Activated CD4-positive, alpha-beta T cell treated with anti-CD3 and anti-CD28 coated beads, Interleukin-2, amount 50 U/mL, for 4 hours (primary cell): ENCODE data around the gene HECW1.
"Not testable (repeated sequence)": the region's sequence is repeated elsewhere in the genome, so short reads cannot be mapped to it uniquely, and the experiment has no call there.

Experiments
- DNase-seq, 2 experiments: peaks; one replicate each; pipeline ENCODE4 v3.0.0-alpha.2; 2020

HECW1 gene

DNA sequence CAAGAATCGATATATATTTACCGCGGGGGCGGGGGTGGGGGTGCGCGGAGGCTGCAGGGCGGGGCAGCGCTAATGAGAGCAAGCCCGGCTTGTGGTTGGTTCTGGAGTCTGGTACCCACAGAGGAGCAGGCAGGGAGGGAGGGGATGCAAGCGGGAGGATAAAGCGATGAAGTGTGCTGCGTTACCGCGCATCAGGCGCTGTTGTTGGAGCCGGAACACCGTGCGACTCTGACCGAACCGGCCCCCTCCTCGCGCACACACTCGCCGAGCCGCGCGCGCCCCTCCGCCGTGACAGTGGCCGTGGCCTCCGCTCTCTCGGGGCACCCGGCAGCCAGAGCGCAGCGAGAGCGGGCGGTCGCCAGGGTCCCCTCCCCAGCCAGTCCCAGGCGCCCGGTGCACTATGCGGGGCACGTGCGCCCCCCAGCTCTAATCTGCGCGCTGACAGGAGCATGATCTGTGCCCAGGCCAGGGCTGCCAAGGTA, at the start of gene HECW1:
Gene HECW1 (plus strand): TSS at position 189 of the 482 bp plus-strand sequence. CDS start 131,259 bp downstream, outside the sequence.
- no peak for DNase-seq

- no peak for DNase-seq
These were observed 40.8 kb upstream of the HECW1 start for GRCh38 chr7:43071604-43072003.

GRCh38 chr7:43072530-43072929, 39.9 kb upstream of the HECW1 start:
- DNase-seq = no peak

DNA sequence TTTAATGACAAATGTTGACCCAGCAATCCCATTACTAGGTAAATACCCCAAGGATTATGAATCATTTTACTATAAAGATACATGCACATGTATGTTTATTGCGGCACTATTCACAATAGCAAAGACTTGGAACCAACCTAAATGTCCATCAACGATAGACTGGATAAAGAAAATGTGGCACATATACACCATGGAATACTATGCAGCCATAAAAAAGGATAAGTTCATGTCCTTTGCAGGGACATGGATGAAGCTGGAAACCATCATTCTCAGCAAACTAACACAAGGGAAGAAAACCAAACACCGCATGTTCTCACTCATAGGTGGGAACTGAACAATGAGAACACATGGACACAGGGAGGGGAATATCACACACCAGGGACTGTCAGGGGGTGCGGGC, 38.6 kb upstream of the HECW1 start:
- not testable (repeated sequence) for DNase-seq

DNA sequence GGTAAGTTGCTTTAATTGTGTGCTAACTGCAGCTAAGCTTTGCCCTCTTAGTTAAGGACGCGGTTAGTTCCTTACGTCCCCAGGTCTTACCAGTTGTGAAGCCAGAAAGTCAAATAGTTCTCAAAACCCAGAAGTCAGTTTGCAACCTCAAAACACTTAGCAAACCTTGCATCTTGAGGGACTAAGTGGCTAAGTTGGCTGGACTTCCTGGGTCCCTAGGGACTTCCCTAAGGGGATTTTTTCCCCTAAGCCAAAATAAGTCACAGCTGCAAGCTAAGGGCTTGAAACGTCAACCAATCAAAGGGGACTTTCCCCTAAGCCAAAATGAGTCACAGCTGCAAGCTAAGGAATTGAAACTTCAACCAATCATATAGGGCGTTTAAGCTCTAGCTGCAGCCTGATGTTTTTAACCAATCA, 36.2 kb upstream of the HECW1 start:
- no peak for DNase-seq

GRCh38 chr7:43076606-43077005, 35.8 kb upstream of the HECW1 start:
- no peak for DNase-seq

DNA sequence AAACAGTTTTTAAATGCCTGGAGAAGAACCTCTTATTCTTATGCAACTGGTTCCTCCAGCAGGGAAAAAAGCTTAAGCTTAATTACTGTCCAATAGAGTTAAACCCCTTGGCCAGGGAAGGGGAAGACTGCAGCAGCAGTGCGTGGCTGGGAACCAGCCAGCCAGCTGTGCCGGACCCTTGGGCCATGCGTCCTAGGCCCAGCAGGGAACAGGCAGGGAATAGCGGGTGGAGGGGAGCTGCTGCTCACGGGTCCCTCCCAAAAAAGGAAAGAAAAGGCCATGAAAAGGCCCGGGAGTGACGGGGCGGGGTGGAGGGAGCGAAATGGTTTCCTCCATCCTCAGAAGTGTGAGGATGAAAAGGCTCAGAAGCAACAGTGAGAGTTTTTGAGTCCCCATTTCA, 35.2 kb upstream of the HECW1 start:
- no peak for DNase-seq

DNA sequence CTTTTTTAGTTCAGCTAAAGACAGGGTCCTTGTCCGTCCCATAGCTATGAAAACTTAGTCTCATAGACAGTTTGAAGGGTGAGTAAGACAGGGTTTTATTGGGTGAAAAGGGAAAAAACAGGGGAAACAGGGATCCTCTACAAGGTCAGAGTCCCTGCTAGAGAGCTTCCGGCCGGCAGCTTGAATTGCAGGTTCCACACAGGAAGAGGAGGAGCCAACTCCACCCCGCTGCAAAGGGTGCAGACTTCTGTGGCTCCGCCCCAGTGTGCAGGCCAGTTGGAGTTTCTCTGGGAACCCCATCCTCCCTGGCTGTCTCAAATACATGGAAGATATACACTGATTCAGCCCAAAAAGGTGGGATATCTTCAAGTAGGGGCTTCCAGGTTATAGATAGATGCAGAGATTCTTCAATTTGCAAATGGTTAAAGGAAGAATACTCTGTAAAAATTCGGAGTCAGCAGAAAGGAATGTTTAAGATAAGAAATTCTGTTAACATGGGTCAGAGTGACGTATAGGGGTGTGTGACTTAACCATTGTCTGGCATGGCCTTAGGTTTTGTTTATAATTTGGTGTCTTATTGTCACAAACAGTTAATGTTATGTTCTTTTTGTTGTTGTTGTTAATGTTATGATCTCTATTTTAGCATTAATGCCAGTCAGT, 34.6 kb upstream of the HECW1 start:
- no peak for DNase-seq

DNA sequence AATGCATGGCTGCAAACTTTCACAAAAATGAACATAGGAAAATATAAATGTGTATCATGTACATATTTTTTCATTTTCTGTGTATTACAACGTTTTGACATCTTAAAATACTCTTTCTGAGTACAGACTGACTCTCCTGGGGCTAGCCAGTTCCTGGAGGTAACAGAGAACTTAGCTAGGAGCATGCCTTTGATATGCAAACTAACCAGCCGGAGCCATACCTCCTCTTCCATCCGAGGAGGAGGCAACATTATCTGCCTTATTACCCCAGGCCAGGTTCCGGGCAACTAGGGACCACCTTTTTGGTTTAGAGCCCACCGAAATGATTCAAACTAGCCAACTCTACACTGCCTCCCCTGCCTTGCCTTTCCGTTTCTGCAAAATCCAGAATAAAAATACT, 33.7 kb upstream of the HECW1 start:
- no peak for DNase-seq

DNA sequence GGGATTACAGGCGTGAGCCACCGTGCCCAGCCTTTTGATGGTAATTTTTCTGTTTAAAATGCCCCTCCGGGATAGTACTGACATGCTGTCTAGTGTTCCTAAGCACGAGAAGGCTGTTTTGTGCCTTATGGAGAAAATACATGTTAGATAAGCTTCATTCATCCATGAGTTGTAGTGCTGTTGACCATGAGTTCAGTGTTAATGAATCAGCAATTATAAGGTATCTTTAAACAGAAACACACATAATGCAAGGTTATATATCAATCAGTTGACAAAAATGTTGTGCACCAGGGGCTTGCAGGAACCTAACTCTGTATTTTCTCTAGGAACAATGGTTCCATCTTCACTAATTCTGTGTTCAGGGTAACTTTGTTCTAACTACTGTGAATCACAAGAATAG, 30.8 kb upstream of the HECW1 start:
- DNase-seq = no peak

- no peak for DNase-seq
These were observed 29.3 kb upstream of the HECW1 start for GRCh38 chr7:43083106-43083505.

DNA sequence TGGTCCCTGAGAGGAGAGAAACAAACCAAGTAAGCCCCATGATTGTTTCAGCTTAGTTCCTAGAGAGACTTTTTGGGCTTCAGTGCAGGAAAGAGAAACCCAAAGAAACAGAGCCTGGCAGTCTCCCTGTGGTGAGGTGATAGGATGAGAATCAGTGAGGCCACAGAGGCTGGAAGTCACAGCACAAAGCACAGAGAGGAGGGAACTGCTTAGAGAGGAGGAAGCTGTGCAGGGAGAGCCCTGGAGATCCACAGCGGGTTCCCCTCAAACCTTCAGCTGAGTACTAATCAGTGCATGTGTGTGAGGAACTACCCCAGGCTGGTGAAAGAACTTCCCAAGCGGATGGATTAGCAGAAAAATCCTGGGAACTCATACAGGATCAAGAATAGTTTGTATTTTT, 27.4 kb upstream of the HECW1 start:
- no peak for DNase-seq

DNA sequence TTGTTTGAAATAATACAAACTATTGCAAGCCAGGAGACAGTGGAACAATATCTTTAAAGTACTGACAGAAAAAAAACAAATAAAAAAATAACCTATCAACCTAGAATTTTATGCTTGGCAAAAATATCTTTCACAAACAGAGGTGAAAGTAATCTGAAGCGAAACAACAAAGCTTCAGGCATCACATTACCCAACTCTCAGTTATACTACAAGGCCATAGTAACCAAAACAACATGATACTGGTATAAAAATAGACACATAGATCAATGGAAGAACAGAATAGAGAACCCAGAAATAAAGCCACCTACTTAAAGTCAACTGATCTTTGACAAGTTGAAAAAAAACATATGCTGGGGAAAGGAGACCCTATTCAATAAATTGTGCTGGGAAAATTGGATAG, 26.5 kb upstream of the HECW1 start:
- no peak for DNase-seq

DNA sequence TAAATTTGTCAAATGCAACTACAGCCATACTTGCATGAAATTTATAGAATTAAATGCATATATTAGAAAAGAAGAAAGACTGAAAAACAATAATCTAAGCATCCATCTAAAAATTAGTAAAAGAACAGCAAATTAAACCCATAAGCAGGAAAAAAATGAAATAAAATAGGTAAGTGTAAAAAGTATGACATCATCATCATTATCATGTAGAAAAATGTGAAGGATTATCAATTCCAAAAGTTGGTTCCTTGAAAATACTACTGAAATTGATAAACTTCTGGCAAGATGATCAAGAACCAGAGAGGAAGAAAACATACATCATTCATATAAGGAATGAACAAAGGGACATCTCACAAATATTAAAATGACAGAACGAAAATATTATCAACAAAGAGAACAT, 19.6 kb upstream of the HECW1 start:
- no peak for DNase-seq

GRCh38 chr7:43096875-43097274, 15.6 kb upstream of the HECW1 start:
- no peak for DNase-seq

DNA sequence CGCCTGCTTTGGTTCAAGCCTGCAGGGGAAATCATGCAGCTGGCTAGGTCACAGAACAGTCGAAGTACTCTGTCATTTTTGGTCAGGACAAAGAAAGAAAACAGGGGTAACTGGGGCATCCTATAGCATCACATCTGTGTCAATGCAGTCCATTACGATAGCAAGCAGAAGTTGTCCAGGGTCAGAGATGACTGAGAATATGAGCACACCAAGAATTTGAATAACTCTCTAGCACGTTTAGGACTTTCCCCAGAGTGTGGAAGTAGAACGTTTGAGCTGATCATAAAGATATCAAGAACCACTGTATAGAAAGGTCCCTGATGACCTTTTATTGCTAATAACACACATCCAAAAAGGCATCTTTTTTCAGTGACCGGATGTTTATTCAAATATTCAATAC, 12.7 kb upstream of the HECW1 start:
- no peak for DNase-seq

DNA sequence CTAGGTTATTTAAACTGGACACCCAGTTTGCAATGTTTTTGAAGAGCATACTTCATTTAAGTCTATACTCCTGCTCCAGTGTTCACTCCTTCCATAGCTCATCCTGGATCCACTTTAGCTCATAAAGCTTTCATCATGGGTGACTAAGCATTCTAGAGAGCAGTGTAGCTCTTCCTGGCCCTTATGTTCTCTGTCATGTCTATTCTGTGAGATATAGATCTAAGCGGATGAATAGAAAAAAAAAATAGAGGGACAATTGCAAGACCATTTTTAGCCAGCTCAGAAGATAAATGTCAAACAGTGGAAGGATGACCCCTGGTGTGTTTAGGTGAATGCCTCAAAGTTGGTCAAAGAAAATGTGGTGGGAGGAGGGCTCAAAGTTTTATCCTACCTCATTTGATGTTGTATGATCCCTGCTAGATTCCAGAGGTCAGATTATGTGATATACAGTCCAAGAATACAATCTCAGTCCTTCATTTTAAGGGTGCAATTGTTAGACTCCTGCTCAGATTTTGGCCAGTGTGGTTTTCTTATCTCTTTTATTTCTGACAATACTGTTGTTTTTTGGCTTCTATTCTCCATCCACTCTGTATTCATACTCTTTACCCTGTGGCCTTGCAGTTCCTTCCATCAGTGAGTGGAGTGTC, 7.5 kb upstream of the HECW1 start:
- DNase-seq = no peak

DNA sequence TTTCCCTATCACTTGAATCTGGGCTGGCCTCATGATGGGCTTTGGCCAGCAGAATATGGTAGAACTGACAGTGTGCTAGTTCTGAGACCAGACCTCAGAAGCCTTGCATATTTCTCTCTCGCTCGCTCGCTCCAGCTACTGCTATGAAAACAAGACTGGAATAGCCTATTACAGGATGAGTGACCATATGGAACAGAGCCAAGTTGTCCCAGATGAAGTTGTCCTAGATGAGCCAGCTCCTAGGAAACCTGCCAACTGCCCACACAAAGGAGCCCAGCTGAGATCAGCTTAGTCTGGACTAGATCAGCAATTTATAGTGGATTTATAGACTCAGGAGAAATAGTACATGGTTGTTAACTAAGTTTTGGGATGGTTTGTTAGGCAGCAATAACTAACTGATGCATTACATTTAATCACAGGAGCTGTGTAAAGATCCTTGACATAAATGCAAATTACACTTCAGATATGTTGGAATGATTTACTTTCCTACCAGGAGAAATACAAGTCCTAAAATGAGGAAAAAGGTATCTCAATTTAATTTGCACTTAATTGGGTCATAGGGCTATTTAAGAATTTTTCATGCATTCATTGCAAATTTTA, 6.8 kb upstream of the HECW1 start:
- no peak for DNase-seq

DNA sequence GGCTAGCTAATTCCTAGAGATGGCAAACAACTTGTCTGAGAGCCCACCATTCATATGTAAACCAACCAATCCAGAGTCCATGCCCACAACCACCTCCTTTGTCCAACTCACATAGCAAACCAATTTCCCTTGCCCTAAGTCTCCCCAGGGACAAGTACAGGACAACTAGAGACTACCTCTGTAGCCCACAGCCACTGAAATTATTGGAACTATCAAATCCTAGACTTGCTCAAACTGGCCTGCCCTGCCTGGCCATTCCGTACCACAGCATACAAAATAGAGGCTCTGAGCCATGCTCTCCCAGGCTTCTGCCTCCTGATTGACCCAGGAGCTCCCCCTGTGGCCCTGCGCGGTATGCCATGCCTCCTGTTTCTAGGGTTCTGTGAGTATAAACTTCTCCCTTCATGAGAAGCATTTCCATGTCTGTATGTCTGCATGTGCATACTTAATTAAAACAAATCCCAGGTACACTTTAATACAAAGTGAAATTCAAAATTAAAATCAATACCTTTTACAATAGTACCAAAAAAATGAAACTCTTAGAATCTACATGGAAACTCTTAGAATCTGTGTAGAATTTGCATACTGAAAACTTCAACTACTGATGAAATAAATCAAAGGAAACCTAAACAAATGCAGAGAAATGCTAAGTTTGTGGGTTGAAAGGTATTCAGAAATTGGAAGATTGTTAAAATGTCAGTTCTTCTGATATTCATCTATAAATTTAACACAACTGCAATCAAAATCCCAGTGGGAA, 4.0 kb upstream of the HECW1 start:
- peak; percentile 19 to 34 for DNase-seq

DNA sequence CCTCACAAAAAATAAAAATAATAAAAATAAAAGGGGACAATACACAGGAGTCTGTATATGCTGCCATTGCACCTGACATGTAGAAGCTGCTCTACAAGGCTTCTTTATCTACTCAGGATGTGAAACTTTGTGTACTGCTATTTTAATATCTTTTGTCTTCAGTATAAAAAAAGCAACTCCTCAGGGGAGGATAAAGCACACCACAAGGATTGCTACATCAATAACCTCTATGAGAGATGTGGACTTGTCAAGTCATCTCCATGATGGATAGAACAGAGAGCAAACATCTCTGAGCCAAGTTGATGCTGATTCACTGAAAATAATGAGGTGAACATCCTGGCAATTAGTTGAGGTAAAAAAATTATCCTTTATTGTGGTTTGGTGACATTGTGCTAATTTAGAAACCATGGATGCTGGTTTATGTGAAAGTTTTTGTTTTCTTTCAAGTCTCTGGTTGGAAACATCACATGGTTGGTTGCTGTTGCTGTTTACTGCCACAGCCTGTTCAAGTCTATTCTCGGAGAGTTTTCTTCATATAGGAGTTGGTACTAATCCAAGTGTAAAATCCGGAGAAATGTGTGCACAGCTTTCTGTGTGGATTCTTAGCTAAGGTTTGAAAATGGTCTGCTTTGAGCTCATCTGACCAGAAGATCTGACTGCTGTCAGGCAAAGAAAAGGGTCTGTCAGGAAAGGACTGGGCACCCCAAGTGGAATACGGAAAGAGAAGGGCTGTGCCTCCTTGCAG, 1.5 kb upstream of the HECW1 start:
- no peak for DNase-seq

GRCh38 chr7:43111630-43112458, 603 bp upstream of the HECW1 start:
- DNase-seq = no peak
